GM20431 (cell line): ENCODE data around the gene PGM2.

Source experiments
- in situ Hi-C: fragments of 300-500 bp; cut with MseI, MboI; formaldehyde crosslinking; loops from one replicate; pipeline ENCODE4 v1.15.0; 2020; ENCODE audit warnings: low sequenced_read_pairs; ENCODE audit not compliant: unreplicated experiment

The PGM2 gene

DNA sequence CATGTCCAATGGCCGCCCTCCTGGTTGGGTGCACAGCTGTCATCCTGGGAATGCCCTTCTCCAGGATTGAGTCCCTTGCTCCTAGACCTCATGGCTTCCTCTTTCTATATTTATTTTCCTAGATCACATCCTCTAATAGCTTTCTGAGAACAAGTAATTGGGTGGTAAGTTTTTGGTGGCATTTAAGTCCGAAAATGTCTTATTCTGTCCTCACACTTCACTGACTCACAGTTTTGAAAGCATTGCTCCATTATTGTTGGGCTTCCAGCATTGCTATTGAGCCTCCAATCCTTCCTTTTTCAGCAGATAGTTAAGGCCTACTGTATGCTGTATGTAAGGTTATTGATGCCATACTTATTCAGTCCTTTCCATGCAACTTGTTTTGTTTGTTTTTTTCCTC lies 25.9 kb downstream of the PGM2 start:
- in situ Hi-C loops, result no loop called here

DNA sequence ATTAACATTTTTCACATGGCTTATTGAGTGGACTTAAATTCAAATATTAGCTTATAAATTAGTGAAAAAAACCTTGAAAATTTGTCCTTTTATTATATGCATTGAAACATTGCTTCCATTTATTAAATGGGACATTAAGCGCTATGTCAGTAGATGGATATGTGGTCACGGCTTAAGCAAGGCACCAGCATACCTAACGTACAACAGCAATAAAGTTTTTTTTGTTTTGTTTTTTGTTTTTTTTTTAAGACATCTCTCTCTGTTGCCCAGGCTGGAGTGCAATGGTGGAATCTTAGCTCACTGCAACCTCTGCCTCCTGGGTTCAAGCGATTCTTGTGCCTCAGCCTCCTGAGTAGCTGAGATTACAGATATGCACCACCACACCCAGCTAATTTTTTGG lies 31.6 kb downstream of the PGM2 start:
- in situ Hi-C loops, result no loop called here

DNA sequence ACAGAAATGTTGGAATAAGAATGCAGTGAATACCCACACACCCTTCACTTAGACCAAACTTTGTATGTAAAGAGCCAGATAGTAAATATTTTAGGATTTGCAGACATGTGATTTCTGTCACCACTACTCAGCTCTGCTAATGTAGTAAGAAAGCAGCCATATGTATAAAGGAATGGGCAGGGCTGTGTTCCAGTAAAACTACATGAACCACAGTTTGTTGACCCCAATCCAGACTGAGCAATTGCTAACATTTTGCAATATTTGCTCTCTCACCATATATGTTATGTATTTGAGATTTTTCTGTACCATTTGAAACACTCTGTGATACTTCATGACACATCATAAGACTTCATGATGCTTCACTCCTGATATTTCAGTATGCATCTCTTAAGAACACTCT lies 32.4 kb downstream of the PGM2 start:
- in situ Hi-C loops, result no loop called here

DNA sequence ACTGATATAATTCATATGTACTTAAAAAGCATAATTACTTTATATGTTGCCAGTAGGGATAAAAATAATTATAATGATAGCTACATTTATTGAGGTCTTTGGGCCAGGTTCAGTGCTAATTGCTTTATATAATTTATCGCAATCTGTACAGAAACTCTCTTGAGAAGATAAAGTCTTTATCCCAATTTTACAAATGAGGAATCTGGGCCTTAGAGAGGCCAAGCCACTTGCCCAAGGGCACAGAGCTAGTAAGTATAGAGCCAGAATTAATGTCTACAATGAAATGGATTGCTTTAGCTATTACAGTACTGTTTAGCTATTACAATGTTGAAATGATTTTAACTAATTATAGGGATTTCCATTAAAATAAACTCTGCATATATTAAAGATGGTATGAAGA lies 33.8 kb downstream of the PGM2 start:
- in situ Hi-C loops, result no loop called here

DNA sequence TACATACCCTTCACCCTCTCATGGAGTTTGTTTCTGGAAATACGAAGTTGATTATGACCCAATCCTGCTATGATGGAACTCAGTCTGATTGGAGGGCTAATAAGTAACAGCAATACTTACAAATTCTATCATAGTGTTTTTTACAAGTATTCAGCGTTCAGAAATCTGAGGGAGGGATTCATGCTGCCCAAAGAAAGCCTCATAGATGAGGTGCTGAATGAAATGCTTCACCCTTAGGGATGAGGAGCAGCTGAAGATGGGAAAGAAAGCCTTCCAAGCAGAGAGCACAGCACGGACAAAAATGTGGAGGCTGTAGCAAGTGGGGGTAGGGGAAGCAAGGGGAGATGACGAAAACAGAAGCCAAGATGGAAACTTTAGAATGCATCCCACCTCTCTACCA lies 36.5 kb downstream of the PGM2 start:
- in situ Hi-C loops, result no loop called here

DNA sequence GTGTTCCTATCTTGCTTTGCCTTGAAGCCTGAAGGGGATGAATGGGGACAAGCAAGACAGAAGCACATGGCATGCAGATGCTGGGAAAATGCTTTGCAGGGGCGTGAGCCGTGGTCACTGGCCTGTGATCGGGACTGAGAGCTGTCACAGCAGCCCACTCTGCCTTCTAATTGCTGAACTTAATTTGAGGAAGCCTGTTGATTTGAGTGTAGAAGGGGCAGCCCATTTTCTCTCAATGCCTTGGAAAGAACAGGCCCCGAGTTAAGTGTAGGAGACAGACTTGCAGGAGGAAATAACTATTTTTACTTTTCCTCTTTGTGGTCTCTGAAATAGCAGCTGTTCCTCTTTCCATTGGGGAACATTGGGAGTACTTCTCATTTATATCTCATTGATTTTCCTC lies 38.3 kb downstream of the PGM2 start:
- in situ Hi-C loops, result no loop called here

DNA sequence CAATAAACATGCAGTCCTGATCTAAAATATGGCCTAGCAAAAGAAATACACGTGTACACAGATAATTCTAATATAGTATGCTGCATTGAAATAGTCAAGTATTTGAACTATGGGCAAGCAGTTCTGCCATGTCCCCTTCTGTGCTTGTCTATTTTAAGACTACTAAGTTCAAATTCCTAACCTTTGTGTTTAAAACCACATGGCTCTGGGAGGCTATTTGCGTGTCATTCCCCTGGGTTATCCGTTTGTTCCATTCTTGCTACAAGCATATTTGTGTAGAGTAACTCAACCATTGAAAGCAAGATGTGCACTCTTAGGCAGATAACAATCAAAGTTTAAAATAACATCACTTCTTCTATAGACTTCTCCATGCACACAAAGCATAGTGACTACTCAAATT lies 39.0 kb downstream of the PGM2 start:
- in situ Hi-C loops, result no loop called here

DNA sequence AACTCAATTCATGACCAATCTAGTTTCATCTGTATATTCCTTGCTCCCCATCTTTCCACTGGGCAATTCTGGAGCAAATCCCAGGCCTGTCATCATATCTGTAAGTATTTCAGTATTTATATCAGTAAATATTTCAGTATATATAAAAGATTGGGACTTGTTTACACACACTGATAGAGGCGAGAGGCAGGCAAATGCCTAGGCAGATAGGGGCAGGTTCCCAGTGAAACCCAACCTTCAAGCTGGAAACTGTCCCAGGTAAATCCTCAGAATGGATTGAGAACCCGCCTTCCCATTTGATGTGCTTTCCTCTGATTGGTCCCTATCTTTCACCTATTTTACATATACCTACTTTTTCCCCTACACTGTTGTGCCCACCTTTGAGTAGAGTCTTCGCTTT lies 40.6 kb downstream of the PGM2 start:
- in situ Hi-C loops, result no loop called here

DNA sequence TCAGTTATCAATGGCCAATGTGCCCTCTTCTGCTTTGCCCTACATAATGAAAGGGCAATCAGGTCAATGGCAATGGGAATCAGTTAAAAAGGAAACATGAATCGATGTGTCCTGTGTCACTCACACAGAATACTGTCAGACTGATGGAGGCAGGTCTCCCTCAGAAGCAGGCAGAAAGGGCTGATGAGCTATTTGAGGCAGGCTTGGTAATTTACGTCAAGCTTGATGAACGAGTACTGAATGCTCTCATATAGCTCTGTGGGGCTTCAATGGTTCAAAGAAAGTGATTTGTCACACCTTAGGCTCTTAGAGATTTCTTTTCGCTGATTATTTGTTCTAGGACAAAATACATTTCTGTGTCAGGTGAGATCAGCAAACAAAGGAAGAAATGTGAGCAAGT lies 41.8 kb downstream of the PGM2 start:
- in situ Hi-C loops, result no loop called here

DNA sequence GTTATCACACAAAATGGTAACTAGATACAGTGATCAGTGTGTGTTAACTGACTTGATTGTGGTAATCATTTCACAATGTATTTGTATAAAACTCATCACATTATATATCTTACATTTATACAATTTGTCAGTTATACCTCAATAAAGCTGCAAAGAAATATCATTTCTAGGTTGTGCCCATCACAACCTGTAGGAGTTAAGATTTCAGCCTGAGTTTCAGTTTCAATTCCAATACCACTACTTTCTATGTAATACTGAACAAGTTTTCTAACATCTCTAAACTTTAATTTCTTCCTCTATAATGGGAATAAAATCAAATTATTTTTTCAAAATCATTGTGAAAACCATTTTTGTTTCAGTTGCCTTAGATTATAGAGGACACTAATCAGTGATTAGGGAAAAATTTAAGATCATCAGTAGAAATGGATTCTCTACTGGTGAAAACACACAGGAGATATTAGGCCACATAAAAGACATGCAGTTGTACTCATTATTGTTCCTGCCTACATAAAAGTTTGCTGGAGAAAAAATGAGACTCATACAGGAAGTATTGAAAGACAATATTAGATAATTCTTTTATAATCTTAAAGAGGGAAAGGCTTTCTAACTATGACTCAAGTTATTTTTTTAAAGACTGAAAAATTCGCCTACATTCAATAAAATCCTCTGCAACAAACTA lies 46.0 kb downstream of the PGM2 start:
- in situ Hi-C loops, result no loop called here

DNA sequence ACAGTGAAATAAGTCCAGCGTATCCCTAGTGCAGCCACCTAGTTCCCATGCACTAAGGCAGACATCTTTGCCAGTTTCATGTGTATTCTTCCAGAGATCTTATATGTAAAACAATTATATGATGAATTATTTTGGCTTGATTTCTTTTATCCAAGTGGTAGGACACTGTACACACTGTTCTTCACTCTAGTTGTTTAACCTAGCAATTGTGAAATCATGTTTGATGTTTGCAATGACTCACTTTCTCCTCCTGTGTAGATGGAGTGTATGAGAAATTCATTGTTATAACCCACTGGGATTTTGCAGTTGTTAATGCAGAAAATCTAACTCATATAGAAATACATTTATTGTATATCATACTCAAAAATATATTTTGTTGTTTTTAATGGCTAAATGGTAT lies 46.9 kb downstream of the PGM2 start:
- in situ Hi-C loops, result no loop called here

DNA sequence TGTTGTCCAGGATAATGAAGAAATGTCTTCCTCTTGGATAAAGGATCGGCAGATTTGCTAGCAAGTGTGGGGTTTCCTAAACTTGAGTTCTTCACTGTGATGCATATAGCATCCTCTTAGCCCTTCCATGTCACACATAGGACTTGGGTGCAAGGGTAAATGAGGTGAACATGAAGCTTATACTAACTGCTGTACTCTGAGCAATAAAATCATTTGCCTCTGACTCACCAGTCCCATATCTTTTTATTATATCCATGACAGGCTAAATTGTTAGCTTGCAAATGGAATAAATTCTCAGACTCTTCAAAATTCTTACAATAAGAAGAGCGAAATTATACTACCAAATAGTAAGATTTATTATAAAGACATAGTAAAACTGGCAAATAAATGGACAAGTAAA lies 49.7 kb downstream of the PGM2 start:
- in situ Hi-C loops, result no loop called here

DNA sequence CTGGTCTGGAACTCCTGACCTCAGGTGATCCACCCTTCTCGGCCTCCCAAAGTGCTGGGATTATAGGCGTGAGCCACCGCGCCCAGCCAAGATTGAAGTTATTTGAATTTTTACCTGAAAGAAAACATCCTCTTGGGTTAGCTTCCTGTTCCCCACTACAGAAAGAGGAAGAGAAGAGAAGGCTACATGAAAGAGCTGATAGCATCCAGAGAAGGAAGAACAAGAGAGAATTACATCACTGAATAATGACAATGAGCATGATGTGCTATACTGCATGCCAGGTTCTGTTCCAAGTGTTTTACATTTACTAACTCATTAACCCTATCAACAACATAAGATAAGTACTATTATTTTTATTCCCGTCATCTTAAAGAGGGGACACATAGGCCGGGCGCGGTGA lies 52.9 kb downstream of the PGM2 start:
- in situ Hi-C loops, result no loop called here

DNA sequence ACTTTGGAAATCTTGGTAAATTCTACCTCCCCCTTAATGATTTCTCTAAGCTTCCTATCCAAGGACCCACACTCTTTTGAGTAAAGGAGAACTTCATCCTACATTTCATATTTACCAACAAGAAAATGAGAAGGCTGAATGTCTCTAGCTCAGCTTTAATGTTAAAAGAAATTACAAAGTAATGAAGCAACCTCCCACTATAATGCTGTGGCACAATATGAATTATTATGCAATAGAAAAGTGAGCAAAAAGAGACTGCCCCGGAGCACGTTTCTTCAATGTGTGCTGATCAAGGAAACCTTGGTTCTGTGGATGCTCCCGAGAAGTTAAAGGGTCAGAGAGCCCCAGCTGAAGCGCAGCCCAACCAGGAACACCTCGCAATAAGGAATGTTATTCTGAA lies 55.3 kb downstream of the PGM2 start:
- in situ Hi-C loops, result no loop called here

DNA sequence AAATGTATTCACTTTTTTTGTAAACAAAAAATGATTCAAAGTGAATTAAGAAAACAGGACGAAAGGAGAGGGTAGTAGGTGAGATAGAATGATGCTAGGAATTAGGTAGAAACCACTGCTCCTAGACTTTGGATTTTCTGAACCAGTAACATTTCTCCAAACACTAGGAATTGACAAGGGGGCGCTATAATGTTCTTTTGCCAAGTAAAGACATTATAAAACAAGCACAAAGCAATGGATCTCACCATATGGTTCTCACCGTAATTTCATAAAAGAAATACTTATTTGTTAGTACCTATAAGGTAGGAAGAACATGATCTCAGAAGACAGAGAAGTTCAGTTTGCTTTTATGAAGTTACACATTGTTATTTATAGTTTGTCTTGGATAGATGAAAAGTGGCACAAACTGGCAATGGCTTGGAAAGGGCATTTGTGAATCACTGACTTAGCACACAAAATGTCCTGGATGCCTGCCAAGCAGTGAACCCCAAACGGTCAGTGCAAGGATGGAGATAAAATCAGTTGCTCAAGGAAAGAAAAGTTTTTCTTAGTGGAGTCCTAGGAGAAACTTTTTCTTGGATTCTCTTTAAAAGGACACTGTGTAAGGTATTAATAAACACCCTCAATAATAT lies 56.3 kb downstream of the PGM2 start:
- in situ Hi-C loops, result no loop called here

DNA sequence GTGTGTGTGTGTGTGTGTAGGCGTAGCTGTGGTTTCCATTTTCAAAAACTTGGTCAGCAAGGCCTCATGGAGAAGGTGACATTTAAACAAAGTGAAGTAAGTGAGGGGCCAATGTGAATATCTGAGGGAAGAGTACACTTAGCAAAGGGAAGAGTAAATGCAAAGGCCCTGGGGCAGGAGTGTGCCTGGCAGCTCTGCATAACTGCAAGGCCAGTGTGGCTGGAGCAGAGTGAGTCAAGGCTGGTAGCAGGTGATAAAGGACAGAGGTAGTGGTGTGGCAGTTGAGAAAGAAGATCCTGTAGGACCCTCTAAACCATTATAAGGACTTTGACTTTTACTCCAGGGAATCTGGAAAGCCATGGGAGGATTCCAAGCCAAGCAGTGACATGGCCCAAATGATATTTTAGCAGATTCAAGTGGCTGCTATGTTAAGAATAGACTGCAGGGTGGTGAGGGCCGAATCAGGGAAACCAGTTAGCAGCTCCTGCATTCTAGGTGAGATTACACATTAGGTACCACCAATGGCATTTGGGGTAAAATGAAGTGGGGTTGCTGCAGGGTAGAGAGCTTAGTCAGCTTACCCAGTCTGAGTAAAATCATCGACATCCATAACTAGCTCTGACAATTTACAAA lies 58.5 kb downstream of the PGM2 start:
- in situ Hi-C loops, result no loop called here

DNA sequence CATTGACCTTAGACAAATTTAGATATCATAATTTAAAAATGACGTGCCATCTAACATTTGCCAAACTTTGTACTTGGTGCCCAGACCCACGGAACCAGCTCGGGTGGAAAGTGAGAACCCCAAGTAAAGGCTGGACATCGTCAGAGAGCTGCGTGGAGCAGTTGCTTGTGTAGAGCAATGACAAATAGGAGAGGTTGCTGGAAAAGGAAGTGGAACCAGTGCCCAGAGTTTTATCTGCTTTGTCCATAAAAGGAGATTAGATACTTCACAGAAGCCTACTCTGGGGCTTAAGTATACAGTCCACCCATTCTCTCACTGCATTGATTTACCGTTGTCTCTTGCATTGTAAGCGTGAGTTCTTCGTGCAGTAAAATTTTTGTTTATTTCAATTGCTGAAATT lies 59.0 kb downstream of the PGM2 start:
- in situ Hi-C loops, result no loop called here

DNA sequence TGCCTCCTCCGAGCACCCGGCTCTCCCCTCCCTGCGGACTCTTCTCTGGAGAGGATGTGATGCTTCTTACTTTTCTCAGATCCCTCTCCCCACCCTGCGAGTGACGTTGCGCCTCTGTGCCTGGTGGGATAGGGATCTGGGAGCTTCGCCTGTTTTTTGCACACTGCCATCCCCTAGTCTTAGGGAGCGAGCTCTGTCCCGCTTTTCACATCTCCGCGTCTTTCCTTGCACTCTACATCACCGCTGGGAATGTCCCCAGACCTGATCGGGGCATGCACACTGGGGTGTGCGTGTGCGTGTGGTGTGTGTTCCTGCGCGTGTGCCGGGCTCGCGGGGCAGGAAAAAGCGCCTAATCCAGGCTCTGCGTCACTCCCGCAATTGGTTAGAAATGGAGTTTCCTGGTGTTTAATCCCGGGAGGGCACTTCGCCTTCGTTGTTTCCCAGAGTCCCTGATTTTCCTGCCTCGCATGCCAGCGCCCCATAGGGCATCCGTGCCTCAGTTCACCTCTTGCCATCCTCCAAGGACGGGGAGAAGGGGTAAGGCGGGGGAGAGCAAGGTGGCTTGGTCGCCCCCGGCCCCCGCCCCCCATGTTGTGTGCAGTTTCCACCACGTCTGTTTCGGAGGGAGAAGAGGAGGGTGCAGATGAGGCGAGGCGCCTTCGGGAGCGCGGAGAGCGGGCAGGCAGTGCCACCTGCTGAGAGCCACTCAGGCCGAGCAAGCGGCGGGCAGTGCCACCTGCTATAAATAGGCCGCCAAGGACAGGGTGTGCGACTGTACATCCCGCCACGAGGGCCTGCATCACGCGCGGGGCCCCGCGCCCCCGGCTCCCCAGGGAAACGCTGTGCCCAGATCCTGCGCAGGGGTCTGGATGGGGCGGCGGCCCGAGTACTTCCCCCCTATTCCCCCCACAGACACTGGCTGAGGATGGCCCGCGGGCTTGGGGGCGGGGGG lies 63.6 kb downstream of the PGM2 start:
- in situ Hi-C loops, result no loop called here

DNA sequence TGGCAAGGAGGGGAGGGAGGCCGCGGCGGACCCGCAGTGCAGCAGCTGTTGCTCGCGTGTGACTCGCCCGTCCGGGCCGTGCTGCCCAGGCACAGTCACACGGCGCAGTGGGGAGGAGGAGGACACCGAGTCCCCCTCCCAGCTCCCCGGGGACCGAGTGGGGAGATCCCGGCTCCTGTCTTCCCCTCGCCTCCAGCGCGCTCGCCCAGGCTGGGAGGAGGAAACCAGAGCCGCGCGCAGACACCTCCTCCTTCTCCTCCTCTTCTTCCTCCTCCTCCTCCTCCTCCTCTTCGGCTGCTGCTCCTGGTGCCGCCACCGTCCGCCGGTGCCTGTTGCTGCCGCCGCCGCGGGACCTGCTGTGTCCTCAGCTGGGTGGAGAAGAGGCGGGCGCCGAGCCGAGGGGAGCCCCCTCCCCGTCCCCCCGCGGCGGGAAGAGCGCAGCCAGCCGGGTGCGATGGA lies 64.3 kb downstream of the PGM2 start, which contains the start of gene TBC1D1:
Gene TBC1D1 (plus strand): TSS at position 284 of the 459 bp plus-strand sequence. CDS start 11,012 bp downstream, outside the sequence.
- in situ Hi-C loops, result no loop called here
